ELF-1 (cell line): Measurements from ENCODE around the gene IL21.

ENCODE experiments used
- DNase-seq: peaks from one replicate; pipeline ENCODE4 v3.0.0-alpha.2; 2016; ENCODE audit warnings: low read depth, low spot score

Gene IL21

DNA sequence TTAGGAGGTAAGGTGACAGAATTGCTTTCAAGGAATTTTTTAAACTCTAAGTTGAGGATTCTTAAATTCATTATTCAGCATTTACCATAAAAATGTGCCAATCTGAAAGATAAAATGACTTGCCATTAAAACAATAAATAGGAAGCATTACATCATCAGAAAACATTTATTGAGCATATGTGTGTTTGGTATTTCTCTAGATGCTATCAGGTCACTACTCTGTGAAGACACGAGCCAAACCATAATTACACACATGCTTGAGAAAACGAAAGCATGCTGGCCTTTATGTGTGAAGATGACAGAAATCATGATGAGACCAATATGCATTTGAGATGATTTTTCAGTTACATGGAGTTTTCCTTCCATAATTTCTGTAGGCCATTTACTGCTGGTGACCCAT, 12.3 kb upstream of the IL21 start:
- DNase-seq = no peak

DNA sequence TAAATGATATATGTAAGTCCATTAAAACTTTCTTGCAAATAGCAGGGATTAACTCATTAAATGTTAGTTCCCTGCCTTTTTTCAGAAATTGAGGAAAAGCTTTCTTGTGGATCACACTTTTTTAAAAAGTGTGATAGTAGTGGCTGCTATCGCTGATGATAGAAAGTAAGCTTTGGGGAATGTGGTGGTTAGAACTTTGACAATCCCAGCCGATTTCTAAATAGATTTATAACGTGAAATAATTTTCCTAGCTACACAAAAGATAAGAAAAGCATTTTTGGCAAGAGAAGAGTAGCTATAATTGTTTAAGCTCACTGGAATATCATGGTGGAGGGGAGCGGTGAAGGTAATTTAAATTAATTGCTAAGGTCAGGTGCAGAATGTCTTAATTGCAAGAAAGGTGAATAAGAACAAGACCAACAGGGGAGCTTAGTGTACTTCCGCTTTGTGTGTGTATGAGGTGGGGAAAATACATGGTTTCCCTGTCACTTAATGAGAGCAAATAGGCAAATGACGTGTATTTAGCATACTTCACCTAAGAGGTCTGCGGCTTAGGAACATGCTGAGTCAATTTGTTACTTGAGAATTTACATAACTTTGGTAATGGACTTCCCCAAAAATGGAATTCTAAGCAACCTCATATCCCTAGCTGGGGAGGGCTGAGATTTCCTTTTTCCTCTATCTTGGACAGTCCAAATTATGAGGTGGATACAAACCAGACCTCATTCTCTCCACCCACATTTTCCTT, 11.7 kb upstream of the IL21 start:
- DNase-seq = no peak

DNA sequence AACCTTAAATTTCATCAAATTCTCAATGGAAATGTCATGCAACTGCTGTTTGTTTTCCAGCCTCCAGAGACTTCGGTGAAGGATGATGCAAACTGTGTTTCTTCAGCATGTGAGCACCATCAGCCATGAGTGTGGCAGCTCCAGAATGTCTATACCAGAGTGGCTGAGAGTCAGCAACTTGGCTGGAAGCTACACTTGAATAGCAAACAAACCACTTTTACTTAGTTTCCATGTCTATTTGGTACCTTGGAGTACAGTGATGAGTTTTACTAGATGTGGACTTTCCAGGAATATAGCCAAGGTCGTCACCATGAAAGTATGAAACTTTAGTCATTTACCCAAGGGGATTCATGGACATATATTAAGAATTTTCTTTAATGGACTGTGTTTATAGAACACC, 4.3 kb upstream of the IL21 start:
- no peak for DNase-seq

DNA sequence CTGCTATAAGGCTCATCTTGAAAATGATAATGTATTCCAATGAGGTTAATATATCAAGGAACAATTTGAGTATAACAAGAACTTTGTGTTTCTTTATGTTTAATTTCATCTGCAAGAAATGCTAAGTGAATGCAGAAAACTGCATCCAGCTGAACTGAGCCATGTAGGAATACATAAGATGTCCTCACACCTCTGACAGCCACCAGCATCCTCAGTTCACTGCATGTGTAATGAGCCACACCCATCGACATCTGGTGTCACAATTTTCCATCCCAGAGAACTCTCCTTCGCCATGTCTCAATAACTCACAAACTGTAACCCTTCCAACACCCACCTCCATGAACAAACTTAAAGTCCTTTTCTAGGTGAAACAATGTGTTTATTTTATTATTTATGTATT, 3.3 kb upstream of the IL21 start:
- no peak for DNase-seq

DNA sequence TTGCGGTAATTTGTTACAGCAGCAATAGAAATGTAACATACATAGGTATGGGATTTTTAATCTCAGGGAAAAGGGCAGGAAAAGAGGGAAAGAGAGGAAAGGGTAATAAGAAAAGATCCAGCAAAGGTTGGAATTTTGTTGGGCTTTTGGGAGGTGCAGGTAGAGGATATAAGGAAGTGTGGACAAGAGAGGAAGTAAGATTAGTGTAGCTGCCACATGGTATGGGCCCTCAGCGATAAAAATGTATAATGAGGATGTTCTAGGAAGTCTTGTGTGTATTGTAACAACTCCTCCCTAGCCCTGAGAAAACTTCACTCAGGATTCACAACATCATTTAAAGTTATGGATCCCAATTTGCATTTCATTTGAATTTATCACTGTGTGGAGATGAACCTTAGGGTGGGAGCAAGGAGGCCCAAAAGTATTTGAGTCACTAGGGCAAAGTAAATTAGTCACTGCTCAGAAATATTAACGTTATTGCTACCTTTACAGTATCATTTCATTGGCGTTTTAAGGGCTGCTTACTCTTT, 2.8 kb upstream of the IL21 start:
- no peak for DNase-seq

DNA sequence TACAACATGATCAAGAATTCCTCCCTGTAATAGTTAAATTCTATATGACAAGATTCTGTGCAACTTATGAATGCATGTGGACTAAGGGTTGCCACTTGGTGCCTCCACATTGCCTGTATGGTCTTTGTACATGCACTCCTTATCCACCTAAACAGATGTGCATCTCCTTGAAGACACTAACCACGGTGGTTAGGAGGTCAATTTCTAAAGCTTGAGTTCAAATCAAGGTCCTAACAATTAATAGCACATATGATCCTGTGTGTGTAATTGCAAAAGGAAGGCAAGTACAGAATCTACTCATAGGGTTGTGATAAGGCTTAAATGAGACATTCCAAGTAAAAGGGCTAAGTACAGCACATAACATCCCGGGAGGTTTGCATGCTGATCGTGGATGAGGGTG, 1.5 kb upstream of the IL21 start:
- DNase-seq = no peak

DNA sequence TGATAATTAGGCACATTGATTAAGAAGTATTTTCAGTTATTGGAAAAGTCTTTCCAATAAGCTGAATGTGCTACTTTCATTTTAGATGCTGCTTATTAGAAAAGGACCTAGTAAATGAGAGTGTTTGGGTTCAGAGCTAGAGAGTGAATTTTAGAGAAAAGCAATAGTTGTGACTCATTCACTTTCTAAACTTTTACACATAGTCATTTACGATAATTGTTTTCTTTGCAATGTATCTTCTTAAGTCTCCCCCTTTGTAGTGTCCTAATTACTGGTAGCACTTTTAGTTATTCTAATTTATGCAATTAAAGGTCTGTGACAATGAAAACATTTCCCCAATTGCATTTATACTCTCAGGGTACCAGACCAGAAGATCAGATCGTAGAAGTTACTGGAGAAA, 1.3 kb downstream of the IL21 start:
- DNase-seq = no peak

DNA sequence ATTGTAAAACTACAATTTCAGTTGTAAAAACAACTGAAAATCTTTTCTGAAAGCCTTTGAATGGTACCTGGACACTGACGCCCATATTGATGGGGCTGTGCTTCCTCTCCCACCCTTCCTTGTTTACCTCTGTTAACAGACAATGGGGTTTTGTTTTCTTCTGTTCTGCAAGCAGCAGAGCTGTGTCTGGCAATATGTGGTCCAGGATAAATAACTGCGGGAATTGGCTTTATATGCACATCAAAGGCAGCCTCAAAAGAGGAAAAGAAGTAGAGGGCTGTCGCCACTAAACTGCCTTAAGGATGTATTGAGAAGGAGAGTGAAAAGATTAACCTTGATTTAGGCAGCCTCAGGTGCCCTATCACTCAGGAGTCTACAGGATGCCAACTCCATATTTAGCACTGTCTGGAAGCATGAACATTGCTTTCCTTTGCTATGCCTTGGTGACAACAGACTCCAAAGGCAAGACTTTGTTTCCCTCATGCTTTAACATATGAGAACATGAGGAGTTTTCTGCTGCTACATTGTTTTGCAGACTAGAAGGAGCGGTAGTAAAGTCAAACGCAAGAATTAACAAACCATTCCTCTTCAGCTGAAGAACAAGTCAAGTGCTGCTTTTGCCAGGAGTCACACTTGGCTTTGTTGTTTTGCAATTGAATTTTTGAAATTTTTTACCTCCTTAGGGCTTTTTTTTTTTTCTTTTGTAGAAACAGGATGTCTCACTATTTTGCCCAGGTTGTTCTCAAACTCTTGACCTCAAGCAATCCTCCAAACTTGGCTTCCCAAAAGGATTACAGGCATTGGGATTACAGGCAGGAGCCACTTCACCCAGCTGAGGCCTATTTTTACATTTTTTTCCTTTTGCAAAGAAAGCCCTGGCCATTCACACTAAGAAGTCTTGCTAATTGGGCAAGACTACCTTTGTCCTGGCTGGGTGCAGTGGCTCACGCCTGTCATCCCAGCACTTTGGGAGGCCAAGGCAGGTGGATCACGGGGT, 3.0 kb downstream of the IL21 start:
- DNase-seq = no peak

DNA sequence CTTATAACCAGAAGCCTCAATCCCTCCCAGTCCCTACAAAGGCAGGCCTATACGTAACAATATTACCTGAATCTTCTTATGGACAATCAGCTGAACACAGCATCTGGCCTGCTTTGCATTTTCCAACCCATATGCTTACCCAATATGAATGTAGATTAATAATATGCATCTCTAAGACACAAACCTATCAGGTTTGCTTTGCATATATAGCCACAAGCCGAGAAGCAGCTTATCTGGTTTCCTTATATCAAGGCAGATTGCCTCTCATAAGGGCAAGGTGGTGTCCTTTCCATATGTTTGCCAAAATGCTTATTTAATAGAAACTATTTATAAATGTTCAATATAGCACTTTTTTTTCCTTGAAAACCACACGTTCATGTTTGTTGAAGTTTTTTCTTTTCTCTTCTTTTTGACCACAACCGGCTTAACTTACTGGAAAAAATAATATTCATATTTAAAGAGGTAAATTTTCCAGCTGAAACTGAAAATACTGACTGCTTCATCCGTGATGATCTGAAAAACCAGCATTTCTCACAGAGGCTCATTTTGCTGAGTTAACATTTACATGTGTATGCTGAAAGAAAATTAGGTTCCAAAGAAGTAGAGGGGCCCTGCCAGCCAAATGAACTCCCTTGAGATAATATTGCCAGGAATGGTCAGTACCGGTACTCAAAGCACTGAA, 3.8 kb downstream of the IL21 start:
- no peak for DNase-seq

DNA sequence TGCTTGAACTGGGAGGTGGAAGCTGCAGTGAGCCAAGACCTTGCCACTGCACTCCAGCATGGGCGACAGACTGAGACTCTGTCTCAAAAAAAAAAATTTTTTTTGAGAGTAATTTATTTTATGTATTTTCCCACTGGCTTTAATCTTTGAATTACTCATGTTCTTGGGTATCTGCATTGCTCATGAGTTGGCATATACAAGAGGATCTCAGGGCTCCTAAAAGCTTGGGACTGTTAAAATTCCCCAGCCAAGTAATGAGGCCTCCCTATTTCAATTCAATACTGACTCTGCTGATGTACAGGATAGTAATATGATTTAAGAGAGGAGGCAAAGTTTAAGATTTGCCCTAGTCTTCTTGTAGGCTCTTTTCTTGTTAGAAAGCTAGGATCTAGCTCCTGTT, 6.2 kb downstream of the IL21 start:
- no peak for DNase-seq

DNA sequence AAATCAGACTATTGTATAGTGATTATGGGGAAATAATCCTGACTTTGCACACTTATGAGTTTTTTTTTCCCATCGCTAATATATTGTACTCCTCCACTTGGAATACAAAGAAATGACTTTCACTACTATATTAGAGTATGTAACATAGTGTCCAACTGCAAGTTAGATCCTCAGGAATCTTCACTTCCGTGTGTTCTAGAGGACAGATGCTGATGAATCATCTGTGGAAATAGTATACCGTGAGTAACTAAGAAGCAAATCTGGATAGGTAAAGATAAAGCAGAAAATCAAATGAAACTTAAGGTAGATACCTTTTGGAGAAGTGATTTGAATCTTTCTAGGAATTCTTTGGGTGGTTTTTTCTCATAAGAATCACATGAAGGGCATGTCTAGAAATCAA, 8.3 kb downstream of the IL21 start:
- DNase-seq = no peak

DNA sequence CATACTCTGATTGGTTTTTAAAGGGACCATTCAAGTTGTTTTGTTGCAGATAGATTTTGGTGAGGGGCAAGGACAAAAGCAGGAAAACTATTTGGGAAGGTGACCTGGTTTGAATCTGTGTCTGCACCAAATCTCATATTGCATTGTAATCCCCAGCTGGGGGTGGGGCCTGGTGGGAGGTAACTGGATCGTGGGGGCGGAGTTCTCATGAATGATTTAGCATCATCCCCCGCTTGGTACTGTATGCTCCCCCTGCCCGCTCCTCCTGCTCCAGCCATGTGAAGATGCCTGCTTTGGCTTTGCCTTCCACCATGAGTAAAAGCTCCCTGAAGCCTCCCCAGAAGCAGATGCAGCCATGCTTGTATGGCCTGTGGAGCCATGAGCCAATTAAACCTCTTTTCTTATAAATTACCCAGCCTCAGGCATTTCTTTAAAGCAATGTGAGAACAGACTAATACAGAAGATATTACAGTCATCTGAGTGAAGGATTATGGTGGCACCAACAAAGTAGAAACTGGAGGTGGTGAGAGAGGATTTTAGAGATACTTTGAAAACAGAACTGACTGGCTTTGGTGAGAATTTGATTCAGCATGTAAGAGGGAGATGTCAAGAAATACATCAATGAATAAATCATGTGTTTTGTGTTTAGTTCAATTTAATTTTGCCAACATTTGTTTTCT, 14.4 kb downstream of the IL21 start:
- DNase-seq = peak; percentile 21

DNA sequence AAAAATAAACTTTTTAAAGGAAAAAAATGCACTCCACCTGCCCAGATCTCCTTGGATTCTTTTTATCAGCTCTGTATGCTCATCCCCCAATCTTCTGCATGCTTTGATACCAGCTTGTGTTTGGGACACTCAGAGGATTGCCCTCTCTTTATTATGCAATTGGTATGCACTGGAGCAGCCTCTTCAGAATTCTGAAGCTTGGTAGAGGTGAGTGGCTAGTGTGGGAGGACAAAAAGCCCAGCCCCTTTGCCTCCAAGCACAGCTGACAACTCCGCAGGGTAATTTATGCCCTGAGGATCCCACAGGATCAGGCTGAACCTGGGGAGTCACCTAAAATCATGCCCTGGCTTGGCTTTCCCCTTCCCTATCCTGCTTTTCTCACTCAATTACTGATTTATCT, 16.7 kb downstream of the IL21 start:
- DNase-seq = peak; percentile 69

DNA sequence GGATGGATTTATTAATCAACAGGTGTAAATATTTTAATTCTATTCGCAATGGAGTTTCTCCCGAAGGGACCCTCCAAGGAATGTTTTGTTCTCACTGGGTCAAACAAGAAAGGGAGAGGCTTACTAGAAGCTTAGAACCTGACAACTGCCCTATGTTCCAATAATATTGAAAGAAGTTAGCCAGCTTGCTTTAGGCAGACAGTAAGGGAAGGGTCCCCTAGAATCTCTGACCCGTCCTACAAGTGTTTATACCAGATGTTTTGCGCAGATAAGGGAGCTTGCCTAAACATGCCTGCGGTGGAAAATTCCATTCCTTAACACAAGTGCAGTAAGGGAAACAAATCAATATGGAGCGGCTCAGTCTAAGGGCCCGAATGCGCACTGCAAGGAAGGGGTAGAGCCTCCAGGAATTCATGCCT, 17.7 kb downstream of the IL21 start:
- DNase-seq = peak; percentile 62

DNA sequence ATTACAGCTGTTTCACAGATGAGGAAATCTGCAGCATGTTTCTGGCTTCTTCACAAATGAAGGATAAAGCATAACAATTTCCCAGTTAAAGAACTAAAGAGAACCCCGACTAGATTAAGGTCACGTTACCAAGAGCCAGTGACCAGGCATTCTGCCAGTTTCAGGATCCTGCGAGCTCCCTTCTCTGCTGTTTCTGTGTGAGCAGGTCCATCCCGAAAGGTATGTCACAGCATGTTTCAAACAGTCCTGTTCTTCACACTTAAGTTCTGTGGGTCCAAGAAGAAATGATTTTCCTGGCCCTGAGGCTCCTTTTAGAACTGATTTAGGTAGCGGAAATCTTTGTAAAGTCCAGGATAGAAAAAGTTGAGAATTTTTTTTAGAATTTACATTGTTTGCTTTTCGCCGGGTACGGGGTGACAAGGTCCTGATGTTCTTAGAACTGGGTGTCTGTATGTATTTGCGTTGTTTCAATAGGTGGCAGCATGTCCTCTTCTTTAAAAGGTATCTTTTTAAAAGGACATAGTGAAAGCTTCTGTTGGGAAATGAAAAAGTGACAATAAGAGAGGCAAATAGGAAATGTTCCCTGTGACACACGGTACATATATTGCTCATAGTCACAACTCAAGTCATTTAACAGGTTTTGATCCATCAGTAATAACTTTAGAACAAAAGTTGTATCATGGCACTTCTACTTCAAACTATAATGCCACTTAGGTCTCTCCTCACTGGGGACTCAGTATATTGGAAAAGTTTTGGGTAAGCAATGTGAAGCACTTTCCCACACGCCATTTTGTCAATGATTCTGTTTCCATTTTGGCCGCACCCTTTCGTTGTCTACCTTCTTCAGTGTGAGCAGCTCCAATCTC, 18.4 kb downstream of the IL21 start:
- peak; percentile 24 for DNase-seq

DNA sequence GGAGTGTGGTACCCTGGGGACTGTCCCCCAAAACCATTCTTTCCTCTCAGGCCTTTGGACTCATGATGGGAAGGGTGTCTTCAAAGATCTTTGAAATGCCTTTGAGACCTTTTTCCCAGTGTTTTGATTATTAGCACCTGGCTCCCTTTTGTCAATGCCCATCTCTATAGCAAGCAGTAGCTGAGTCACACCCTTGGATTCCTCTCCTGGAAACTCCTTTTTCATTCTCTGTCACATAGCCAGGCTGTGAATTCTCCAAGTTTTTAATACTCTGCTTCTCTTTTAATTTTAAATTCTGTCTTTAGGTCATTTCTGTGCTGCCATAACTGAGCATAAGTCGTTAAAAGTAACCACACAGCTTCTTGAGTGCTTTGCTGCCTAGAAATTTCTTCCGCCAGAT, 29.7 kb downstream of the IL21 start:
- no peak for DNase-seq

DNA sequence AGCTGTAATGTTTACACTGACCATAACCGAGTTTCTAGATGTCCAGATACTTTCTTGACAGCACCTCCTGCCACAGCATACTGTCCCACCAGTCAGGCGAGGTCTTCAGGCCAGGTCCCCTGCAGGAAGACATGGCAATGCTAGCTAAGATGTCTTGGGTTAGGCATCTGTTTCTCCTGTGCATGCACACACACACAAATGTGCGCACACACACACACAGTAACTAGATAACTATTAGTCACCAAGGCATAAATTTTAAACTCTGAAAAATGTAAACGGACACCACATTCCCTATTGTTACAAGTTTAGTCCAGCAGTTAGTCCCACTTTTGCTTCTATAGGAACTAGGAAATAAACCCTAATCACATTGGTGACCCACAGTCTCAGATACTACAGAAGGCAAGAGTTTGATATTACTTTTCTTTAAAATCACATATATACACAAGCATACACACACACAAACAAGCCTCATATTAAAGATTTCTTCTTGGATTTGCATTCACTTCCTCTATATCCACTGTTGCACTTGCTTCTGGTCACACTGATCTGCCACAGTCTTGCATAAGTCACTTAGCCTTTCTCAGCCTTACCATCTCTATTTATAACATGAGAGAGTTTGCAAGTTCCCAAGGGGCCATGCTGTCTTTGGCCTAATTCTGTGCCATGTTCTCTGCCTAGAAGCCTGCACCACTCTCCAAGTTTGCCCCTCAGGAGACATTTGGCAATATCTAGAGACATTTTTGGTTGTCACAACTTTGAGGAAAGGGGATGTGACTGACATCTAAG, 32.2 kb downstream of the IL21 start:
- no peak for DNase-seq

DNA sequence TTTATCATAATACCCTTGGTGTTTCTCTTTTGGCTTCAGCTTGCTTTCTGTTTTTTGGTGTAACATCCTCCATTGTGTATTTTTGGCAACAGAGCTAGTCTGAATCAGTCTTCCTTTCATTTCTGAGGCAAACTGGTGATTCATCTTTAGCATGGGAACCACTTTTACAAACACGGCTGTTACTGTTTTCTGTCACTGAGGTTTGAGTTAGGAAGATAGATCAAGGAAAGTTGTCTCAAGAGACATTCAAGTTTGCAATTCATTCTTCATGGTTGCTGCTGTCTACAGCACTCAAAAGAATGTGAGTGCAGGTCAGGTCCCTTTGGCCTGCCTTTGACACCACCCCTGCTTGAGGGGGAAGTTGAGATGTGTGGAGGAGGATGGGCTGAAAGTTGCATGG, 36.3 kb downstream of the IL21 start:
- no peak for DNase-seq

DNA sequence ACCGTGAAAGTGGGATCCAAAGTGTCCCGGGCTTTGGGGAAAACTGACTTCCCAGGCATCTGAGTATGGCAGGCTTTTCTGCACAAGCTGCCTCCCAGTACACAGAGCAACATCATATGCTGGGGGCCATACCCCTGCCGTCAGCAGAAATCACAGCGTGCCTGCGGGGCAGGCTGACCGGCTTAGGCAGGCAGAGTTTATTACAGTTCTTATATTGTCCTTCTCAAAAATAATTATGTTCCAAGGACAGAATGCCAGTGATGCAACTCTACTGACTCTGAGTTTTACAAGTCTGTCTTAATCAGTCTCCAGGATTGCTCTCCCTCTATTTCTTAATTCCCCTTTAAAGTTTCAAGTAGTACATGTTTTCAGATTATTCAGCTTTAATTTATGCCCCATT, 37.0 kb downstream of the IL21 start:
- DNase-seq = no peak
